HEK293 (cell line): ENCODE results near the gene CLCA1.

ENCODE experiments used
- ZNF24 ChIP-seq: fragments of 450-650 bp; formaldehyde crosslinking; IDR thresholded peaks from 2 replicates; pipeline ENCODE4 v1.5.1; 2016; ENCODE audit warnings: missing biosample characterization, missing genetic modification characterization
- TF ChIP-seq, protein P1 (sequence below): fragments of 450-650 bp; formaldehyde crosslinking; IDR thresholded peaks from 2 replicates; pipeline ENCODE4 v1.5.1; 2016; ENCODE audit warnings: missing biosample characterization, missing genetic modification characterization
- TF ChIP-seq, protein P2 (sequence below): fragments of 450-650 bp; formaldehyde crosslinking; IDR thresholded peaks from 2 replicates; pipeline ENCODE4 v1.5.1; 2016; ENCODE audit warnings: missing biosample characterization, missing genetic modification characterization
- TF ChIP-seq, protein P3 (sequence below): fragments of 450-650 bp; formaldehyde crosslinking; IDR thresholded peaks from 2 replicates; pipeline ENCODE4 v1.5.1; 2016; ENCODE audit warnings: missing biosample characterization, missing genetic modification characterization

DNA sequence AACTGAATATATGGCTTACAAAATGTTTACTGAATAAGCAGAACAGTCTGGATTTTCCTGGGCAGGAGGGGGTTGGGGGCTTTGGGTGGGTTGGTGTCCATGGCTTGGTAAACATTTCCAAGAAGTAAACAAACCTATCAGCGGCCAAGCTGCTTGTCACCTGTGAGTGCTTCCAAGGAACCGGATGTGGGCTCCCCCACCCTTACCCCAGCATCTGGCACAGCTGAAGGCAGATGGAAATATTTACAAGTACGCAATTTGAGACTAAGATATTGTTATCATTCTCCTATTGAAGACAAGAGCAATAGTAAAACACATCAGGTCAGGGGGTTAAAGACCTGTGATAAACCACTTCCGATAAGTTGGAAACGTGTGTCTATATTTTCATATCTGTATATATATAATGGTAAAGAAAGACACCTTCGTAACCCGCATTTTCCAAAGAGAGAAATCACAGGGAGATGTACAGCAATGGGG lies at the start of gene CLCA1:
- TF ChIP-seq, protein P1, sequence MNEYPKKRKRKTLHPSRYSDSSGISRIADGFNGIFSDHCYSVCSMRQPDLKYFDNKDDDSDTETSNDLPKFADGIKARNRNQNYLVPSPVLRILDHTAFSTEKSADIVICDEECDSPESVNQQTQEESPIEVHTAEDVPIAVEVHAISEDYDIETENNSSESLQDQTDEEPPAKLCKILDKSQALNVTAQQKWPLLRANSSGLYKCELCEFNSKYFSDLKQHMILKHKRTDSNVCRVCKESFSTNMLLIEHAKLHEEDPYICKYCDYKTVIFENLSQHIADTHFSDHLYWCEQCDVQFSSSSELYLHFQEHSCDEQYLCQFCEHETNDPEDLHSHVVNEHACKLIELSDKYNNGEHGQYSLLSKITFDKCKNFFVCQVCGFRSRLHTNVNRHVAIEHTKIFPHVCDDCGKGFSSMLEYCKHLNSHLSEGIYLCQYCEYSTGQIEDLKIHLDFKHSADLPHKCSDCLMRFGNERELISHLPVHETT (tag by site-specific recombination), result no peak
- TF ChIP-seq ZNF24 (tag by site-specific recombination), result no peak
- TF ChIP-seq, protein P2, sequence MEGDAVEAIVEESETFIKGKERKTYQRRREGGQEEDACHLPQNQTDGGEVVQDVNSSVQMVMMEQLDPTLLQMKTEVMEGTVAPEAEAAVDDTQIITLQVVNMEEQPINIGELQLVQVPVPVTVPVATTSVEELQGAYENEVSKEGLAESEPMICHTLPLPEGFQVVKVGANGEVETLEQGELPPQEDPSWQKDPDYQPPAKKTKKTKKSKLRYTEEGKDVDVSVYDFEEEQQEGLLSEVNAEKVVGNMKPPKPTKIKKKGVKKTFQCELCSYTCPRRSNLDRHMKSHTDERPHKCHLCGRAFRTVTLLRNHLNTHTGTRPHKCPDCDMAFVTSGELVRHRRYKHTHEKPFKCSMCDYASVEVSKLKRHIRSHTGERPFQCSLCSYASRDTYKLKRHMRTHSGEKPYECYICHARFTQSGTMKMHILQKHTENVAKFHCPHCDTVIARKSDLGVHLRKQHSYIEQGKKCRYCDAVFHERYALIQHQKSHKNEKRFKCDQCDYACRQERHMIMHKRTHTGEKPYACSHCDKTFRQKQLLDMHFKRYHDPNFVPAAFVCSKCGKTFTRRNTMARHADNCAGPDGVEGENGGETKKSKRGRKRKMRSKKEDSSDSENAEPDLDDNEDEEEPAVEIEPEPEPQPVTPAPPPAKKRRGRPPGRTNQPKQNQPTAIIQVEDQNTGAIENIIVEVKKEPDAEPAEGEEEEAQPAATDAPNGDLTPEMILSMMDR (tag by site-specific recombination), result no peak
- TF ChIP-seq, protein P3, sequence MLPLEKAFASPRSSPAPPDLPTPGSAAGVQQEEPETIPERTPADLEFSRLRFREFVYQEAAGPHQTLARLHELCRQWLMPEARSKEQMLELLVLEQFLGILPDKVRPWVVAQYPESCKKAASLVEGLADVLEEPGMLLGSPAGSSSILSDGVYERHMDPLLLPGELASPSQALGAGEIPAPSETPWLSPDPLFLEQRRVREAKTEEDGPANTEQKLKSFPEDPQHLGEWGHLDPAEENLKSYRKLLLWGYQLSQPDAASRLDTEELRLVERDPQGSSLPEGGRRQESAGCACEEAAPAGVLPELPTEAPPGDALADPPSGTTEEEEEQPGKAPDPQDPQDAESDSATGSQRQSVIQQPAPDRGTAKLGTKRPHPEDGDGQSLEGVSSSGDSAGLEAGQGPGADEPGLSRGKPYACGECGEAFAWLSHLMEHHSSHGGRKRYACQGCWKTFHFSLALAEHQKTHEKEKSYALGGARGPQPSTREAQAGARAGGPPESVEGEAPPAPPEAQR (tag by site-specific recombination), result no peak
